ENCODE data around the gene DCUN1D2. TPM values are rescaled to one million over a fixed set of nuclear protein-coding genes. Genes with fewer than 3 reads are reported as not detected.

Gene DCUN1D2
- polyA plus RNA-seq, 1 experiment = 11.0 TPM

- Histone ChIP-seq H3K4me3 (ENCODE audit: low read depth, low read length) (no peak overlapping the region), H3K9me3 (ENCODE audit: control insufficient read depth, insufficient read depth, low read length) (no peaks in the 10 kb centered on the region; the same call in 1 of the 2 replicates), H3K27me3 (ENCODE audit: control insufficient read depth, insufficient read depth, low read length) (no peaks in the 10 kb centered on the region), H3K27ac (ENCODE audit: low read depth, low read length) (no peak overlapping the region)
- ChIA-PET POLR2A (no interaction called here), CTCF (no interaction called here)
- DNase-seq (ENCODE audit: low read depth, low spot score) = no peak
- TF ChIP-seq CTCF (IDR thresholded peaks at IDR 0.05; ENCODE audit: low read depth, low read length) = no peak
Observed at GRCh38 chr13:113486698-113487097, 3.8 kb downstream of the DCUN1D2 start.

- H3K4me3 ChIP-seq (ENCODE audit: low read depth, low read length) = no peak overlapping the region
- H3K27me3 ChIP-seq (ENCODE audit: control insufficient read depth, insufficient read depth, low read length) = no peaks in the 10 kb centered on the region
- no peaks in the 10 kb centered on the region for H3K9me3 ChIP-seq (ENCODE audit: control insufficient read depth, insufficient read depth, low read length)
- POLR2A ChIA-PET = no interaction called here
- DNase-seq (ENCODE audit: low read depth, low spot score) = no peak
- no peak overlapping the region for H3K27ac ChIP-seq (ENCODE audit: low read depth, low read length)
- TF ChIP-seq CTCF (IDR thresholded peaks at IDR 0.05; ENCODE audit: low read depth, low read length) = no peak
- CTCF ChIA-PET = no interaction called here
Observed at GRCh38 chr13:113485545-113485944, 5.0 kb downstream of the DCUN1D2 start.

- no peak for TF ChIP-seq CTCF (IDR thresholded peaks at IDR 0.05; ENCODE audit: low read depth, low read length)
- no peak overlapping the region for H3K4me3 ChIP-seq (ENCODE audit: low read depth, low read length)
- CTCF ChIA-PET = interaction anchor here (0.6 kb wide), 1 partner anchor 57 kb away, joined by 3 read pairs; no protein-coding TSS in a partner anchor
Observed at GRCh38 chr13:113483504-113484293, 6.8 kb downstream of the DCUN1D2 start.

GRCh38 chr13:113483081-113483480 is 7.4 kb downstream of the DCUN1D2 start:
- no peak for TF ChIP-seq CTCF (IDR thresholded peaks at IDR 0.05; ENCODE audit: low read depth, low read length)
- ChIA-PET POLR2A (no interaction called here), CTCF (interaction anchor here (1.2 kb wide), 1 partner anchor 24 kb away, joined by 3 read pairs; no protein-coding TSS in a partner anchor)
- Histone ChIP-seq H3K27ac (ENCODE audit: low read depth, low read length) (no peak overlapping the region), H3K9me3 (ENCODE audit: control insufficient read depth, insufficient read depth, low read length) (no peaks in the 10 kb centered on the region), H3K4me3 (ENCODE audit: low read depth, low read length) (no peak overlapping the region), H3K27me3 (ENCODE audit: control insufficient read depth, insufficient read depth, low read length) (no peaks in the 10 kb centered on the region)
- no peak for DNase-seq (ENCODE audit: low read depth, low spot score)

More at GRCh38 chr13:113483504-113484293, 6.8 kb downstream of the DCUN1D2 start:
- H3K9me3 ChIP-seq (ENCODE audit: control insufficient read depth, insufficient read depth, low read length) = no peaks in the 10 kb centered on the region
- H3K27me3 ChIP-seq (ENCODE audit: control insufficient read depth, insufficient read depth, low read length) = no peaks in the 10 kb centered on the region
- POLR2A ChIA-PET = no interaction called here
- no peak overlapping the region for H3K27ac ChIP-seq (ENCODE audit: low read depth, low read length)
- DNase-seq (ENCODE audit: low read depth, low spot score) = no peak

GRCh38 chr13:113479179-113479578 is 11.3 kb downstream of the DCUN1D2 start:
- Histone ChIP-seq H3K4me3 (ENCODE audit: low read depth, low read length) (no peak overlapping the region), H3K27ac (ENCODE audit: low read depth, low read length) (no peak overlapping the region), H3K9me3 (ENCODE audit: control insufficient read depth, insufficient read depth, low read length) (no peaks in the 10 kb centered on the region), H3K27me3 (ENCODE audit: control insufficient read depth, insufficient read depth, low read length) (no peaks in the 10 kb centered on the region)
- no peak for DNase-seq (ENCODE audit: low read depth, low spot score)
- no peak for TF ChIP-seq CTCF (IDR thresholded peaks at IDR 0.05; ENCODE audit: low read depth, low read length)
- POLR2A ChIA-PET = no interaction called here
- CTCF ChIA-PET = interaction anchor here (1.2 kb wide), 1 partner anchor 21 kb away, joined by 3 read pairs; no protein-coding TSS in a partner anchor
